ENCODE data around the gene TULP4. TPM values are rescaled to one million over a fixed set of nuclear protein-coding genes. Genes with fewer than 3 reads are reported as not detected.

Gene TULP4
- total RNA-seq, 2 donors from 2014 or later = 140 to 199 TPM

DNA sequence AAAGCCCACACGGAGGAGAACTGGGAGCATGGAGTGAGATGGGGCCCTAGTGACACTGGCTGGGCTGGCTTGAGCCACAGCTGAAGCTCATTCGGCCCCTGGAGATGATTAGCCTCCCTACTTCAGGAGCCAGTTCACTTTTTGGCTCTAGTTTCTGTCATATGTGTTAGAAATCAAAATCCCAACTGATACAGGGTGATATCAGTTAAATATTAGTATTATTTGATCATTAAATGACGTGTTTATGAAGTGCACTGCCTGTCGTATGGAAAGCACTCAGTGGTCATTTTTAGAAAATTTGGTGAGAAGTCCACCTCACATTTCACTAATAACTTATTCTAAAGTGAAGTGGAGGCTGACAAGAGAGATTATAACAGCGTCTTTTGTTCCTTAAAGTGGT is 59.0 kb downstream of the TULP4 start:
- no peak for DNase-seq (ENCODE audit: low spot score)
- Histone ChIP-seq H3K36me3 (no peaks in the 10 kb centered on the region), H3K4me1 (peaks cover 0 to 19% of the 10 kb centered on the region in 2 donors), H3K27me3 (no peaks in the 10 kb centered on the region), H3K4me3 (no peak overlapping the region), H3K9me3 (no peaks in the 10 kb centered on the region), H3K27ac (no peak overlapping the region)
- TF ChIP-seq, protein P1, sequence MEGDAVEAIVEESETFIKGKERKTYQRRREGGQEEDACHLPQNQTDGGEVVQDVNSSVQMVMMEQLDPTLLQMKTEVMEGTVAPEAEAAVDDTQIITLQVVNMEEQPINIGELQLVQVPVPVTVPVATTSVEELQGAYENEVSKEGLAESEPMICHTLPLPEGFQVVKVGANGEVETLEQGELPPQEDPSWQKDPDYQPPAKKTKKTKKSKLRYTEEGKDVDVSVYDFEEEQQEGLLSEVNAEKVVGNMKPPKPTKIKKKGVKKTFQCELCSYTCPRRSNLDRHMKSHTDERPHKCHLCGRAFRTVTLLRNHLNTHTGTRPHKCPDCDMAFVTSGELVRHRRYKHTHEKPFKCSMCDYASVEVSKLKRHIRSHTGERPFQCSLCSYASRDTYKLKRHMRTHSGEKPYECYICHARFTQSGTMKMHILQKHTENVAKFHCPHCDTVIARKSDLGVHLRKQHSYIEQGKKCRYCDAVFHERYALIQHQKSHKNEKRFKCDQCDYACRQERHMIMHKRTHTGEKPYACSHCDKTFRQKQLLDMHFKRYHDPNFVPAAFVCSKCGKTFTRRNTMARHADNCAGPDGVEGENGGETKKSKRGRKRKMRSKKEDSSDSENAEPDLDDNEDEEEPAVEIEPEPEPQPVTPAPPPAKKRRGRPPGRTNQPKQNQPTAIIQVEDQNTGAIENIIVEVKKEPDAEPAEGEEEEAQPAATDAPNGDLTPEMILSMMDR (IDR thresholded peaks at IDR 0.05) = no peak

DNA sequence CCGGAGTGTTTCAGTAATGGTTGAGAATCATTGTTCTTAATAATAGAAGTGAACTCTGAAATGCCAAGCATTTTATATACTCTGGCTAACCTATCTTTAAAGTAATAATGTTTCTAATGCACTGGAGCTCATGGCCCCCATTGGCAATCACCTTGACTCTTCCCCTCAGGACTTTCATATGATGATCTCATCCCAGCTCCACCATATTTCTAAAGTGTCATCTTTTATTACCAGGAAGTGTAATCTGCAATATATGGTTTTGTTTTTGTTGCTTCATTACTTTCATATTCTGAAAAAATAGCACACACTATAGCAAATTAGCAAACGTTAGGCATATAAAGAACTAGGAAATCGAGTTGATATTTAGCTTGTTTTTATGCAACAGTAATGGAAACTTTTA is 60.3 kb downstream of the TULP4 start:
- Histone ChIP-seq H3K27ac (no peak overlapping the region), H3K36me3 (no peaks in the 10 kb centered on the region), H3K9me3 (no peaks in the 10 kb centered on the region), H3K4me3 (no peak overlapping the region), H3K4me1 (peaks cover 0 to 19% of the 10 kb centered on the region in 2 donors), H3K27me3 (no peaks in the 10 kb centered on the region)
- no peak for DNase-seq (ENCODE audit: low spot score)
- TF ChIP-seq, protein P1 (IDR thresholded peaks at IDR 0.05) = no peak

DNA sequence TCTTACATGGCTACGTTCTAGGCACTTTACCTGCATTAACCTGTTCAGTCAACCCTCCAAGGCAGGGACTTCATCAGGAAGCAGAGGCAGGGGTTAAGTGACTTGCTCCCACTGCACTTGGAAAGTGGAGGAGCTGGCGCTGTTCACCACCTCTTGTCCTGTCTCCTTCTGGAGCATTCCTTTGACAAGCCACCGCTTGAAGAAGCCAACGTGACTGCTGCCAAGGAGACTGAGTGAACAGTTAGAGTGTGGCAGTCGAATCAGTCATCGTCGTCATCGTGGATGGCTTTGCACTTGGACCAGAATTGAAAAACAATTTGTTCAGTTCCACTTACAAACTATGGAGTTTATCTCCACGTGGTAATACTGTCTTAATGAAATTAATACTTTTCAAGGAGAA is 60.9 kb downstream of the TULP4 start:
- Histone ChIP-seq H3K4me3 (no peak overlapping the region), H3K27ac (no peak overlapping the region), H3K36me3 (no peaks in the 10 kb centered on the region), H3K4me1 (peaks cover 0 to 19% of the 10 kb centered on the region in 2 donors), H3K9me3 (no peaks in the 10 kb centered on the region), H3K27me3 (no peaks in the 10 kb centered on the region)
- TF ChIP-seq, protein P1 (IDR thresholded peaks at IDR 0.05) = no peak
- no peak for DNase-seq (ENCODE audit: low spot score)

DNA sequence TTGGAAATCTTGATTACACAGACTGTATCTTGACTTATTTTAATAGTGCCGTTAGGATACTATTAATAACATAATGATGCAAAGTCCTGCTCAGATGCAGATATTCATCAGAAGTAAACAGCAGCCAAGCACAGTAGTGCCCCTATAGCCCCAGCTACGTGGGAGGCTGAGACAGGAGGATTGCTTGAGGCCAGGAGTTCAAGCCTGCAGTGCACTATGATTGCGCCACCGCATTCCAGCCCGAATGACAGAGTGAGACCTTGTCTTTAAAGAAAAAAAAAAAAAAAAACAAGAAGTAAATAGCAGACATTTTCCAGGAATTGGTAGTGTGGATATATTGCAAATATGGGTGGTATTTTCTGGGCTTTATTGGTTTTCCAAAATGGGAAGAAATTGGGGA is 61.8 kb downstream of the TULP4 start:
- Histone ChIP-seq H3K4me3 (no peak overlapping the region), H3K27me3 (no peaks in the 10 kb centered on the region), H3K36me3 (no peaks in the 10 kb centered on the region), H3K9me3 (no peaks in the 10 kb centered on the region), H3K4me1 (peaks cover 0 to 19% of the 10 kb centered on the region in 2 donors), H3K27ac (no peak overlapping the region)
- TF ChIP-seq, protein P1 (IDR thresholded peaks at IDR 0.05) = no peak
- DNase-seq (ENCODE audit: low spot score) = no peak

DNA sequence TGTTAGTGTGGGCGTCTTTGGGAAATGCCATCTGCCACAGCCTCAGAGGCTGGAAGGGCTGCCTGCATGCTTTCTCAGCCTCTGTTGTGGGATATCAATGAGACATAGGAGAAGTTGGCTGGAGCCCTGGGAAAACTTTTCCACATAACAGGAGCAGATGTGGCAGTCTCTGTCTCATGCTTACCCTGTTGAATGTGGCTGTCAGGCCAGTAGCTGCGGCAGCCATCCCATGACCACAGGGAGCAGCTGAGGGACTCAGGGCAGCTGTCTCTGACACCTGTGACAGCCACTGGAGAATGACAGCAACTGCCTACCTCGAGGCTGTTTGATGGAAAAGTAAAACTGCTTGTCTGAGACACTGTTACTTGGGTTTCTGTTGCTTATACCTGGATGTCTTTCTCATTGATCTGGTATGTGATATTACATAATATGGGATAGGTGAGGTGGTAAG is 64.4 kb downstream of the TULP4 start:
- peaks cover 0 to 12% of the 10 kb centered on the region in 2 donors for H3K4me1 ChIP-seq
- H3K4me3 ChIP-seq = no peak overlapping the region
- no peak overlapping the region for H3K27ac ChIP-seq
- no peaks in the 10 kb centered on the region for H3K9me3 ChIP-seq
- H3K36me3 ChIP-seq = no peaks in the 10 kb centered on the region
- DNase-seq (ENCODE audit: low spot score) = no peak
- no peaks in the 10 kb centered on the region for H3K27me3 ChIP-seq
- TF ChIP-seq, protein P1 (IDR thresholded peaks at IDR 0.05) = no peak

DNA sequence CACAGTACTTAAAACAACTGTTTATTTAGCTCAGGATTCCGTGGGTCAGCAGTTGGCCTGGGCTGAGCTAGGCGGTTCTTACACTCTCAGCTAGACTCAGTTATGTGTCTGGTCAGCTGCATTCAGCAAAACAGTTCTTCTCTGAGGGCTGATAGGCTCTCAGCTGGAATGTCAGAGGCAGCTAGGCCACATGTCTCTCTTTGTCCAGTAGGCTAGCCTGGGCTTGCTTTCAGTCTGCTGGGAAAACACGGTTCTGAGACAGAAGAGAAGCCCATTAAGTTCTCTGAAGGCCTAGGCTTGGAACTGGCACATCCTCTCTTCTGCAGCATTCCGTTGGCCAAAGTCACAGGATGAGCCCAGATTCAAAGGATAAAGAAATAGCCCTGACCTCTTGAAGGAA is 65.6 kb downstream of the TULP4 start:
- Histone ChIP-seq H3K27ac (no peak overlapping the region), H3K27me3 (no peaks in the 10 kb centered on the region)

More for the DNA sequence above, 65.6 kb downstream of the TULP4 start:
- Histone ChIP-seq H3K9me3 (no peaks in the 10 kb centered on the region), H3K4me3 (no peak overlapping the region), H3K36me3 (no peaks in the 10 kb centered on the region), H3K4me1 (peaks cover 0 to 4% of the 10 kb centered on the region in 2 donors)
- DNase-seq (ENCODE audit: low spot score) = no peak
- TF ChIP-seq, protein P1 (IDR thresholded peaks at IDR 0.05) = no peak

All from right atrium auricular region (tissue), 2 donors.